GM18870 (cell line): ENCODE results near the gene MMP27.
A peak's percentile ranks its signal among the peaks of the same experiment; 100 is the strongest.

Source experiments
- ATAC-seq: cut with Tn5 transposase; IDR thresholded peaks from one replicate; pipeline ENCODE4 v1.9.1; 2021; ENCODE audit warnings: moderate library complexity; ENCODE audit not compliant: unreplicated experiment

MMP27 gene

DNA sequence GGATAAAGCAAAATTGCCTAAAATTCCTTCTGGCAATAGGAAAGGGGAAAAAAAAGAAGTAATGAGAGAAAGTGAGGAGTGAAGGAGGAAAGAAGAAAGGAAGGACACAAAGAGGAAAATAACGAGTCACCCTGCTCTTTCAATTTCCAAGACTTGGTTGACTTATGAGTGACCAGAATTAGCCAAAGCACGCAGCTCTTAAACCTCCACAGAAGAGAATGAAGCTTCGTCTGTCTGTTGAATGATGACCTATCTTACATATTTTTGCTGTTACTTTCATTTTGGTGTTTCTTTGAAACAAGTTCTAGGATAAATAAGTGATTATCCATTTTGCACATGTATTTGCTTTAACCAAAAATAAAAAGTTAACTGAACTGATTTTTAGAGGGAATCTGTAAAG is 728 bp downstream of the MMP27 start:
- no peak for ATAC-seq

DNA sequence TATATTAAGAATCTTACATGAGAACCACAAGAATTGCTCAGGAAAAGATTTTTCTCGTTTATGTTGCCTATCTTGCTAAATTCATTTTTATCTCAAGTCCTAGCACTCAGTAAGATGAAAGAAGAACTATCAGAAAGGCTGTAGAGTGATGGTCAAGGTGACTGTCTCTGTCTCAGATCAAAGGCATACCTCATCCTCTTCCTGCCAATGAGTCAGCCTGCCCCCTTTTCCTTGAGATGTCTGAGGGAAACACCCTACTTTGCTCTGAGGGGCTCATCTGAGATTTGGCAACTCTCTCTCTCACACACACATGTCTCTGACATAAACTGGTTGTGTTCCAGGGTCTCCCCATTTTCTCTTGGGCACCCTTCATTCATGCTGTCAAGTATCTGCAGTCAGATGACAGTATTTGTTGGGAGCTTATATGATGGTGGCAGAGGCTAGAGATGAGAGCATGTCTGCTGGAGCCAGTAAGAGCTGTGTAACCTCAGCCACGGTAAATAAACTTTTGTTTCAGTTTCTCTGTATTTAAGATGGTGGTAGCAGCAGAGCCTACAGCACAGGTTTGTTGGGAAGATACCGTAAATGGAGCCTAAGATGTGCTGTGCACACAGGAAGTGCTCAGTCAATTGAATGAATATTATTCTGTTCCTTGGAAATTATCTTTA is 1.6 kb downstream of the MMP27 start:
- ATAC-seq, result no peak

DNA sequence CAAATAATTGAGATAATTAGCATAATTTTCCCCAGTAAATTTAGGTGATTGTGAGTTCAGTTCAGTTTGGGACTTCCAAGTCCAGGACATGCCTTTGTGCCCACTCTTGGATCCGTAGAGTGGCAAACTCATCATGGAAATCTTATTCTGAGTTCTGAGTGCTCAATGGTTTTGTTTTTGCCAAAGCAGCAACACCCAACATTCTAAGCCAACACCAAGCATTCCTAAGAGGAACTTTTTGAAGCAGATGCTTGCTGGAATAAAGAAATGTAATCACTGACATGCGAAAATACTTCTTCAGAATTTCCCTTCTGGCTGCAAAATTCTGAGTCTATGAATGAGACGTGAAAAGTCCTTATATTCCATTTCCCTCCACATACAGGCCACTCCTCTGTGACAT is 10.4 kb downstream of the MMP27 start:
- no peak for ATAC-seq

DNA sequence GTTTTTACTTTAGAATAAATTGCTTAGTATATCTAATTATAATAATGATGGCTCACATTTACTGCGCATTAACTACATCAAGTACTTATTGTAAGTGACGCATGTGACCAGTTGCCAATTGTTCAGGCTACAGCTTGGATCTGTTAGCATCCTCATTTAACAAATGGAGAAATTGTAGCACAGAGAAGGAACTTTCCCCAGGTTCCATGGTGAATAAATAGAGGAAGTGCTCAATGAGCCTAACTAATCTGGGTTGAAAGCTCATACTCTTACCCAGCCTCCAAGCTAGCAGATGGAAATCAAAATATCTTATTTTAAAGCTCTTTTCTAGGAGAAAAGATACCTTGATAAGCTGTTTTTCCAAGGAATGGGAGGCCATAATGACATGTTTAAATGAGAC is 19.8 kb downstream of the MMP27 start:
- no peak for ATAC-seq

DNA sequence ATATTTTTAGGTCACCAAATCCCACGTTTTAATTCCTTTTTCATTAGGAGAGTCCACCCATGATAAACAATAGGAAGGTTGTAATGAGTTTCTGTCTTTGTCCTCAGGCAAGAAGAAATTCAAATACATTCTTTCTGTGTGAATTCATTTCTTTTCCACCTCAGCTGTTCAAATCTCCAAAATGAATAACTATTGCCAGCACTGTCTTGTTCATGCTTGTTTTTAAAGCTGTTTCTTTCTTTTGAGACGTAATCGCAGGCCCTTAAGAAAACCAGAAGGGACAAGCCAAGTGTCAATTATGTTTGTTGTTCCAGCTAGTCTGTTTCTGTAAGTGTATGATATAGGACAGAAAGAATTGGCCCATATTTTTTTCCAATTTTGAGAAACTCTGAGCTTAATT is 20.2 kb downstream of the MMP27 start:
- ATAC-seq, result no peak

DNA sequence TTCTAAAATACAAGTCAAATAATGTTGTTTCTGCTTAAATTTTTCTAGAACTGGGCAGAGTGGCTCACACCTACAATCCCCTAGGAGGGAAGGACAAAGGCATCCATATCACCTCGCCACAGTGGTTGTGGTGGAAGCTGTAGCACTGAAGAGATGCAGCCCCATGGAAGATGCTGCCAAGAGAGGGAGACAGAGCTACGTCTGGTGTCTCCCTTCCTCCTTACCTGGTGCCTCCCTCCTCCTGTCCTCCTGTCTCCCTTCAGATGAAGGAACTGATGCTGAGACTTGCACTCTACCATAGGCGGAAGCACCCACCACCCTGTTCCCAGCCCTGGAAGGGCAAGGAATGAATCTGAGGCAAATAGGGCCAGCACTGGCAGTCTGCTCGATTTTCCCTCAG is 22.3 kb downstream of the MMP27 start:
- no peak for ATAC-seq

DNA sequence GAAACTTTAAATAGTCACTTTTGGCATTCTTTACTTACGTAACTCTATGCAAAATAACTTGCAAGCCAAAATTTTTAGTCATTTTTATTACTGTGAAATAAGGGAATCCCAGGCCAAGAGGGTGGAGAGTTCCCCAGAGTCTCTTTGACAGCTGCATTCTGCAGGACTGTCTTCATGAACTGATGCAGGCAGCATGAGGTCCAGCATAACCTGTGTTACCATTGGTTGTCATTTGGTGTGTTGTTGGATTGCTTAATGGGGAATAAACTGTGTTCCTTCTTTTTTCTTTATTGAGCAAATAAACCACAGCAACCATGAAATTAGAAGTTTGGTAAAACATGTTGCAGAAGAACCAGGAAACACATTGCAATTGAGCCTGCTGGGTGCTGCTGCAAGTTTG is 24.6 kb downstream of the MMP27 start:
- ATAC-seq, result no peak

DNA sequence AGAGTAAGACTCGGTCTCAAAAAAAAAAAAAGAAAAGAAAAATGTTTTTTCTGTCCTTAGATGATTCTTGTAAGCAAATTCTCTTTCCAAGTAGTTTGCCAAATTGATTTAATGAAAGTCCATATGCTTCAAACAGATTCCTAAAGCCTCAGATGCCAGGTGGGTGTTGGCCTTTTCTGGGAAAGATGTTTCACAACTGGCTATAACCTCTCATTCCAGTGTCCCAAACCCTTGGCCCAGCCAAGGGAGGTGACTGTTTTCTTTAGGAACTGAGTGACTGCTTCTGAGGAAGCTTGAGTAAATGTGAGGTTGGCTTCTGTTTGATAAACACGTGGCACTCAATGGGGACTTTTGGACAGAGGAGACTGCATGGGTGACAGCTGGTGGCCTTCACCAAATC is 27.5 kb downstream of the MMP27 start:
- no peak for ATAC-seq

DNA sequence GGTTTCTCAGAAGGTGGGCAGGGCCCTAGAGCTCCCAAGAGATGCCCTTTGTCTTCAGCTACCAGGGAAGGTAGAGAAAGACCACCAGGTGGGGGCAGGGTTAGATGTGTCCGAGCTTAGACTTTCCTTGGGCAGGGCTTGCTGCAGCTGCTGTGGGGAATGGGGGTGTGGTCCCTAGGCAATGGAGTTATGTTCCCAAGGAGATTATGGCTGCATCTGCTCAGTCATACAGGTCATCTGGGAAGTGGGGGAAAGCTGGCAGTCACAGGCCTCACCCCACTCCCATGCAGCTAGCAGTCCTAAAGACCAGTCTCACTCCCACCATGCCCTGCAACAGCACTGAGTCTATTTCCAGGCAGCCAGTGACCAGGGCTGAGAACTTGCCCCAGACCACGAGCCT is 29.5 kb downstream of the MMP27 start:
- ATAC-seq, result no peak

DNA sequence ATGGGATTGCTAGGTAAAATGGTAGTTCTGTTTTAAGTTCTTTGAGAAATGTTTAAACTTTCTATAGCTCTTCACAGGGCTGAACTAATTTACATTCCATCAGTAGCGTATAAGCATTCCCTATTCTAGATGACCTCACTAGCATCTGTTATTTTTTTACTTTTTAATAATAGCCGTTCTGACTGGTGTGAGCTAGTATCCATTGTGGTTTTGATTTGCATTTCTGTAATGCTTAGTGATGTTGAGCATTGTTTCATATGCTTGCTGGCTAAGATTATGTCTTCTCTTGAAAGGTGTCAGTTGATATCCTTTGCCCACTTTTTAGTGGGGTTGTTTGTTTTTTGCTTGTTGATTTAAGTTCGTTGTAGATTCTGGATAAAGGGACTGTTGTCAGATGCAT is 35.9 kb downstream of the MMP27 start:
- ATAC-seq, result peak; percentile 88

DNA sequence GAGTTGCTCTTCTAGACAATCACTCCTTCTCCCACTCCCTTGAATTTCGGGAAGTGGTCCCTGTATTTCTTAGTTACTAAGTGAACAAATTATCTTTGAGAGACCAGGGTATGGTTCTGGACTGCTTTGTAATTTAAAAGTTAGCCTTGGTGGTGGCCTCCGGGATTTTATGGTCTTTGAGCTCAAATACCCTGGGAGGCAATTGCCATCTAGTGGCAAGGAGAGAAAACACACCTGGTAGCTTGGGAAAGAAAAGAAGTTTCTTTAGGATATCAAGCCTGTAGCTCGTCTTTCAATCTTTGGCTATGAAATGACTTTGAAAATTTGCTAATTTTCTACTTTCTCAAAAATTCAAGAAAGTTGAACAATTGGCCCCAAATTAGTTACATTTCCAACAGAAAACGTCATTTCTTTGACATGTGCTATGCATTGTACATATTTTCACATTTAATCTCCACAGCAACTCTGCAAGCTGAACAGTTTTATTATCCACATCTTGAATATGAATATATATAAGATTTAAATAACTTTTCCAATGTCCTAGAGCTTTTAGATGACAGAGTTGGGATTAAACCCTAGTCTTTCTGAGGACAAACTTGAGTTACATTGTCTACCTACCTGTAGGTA is 39.1 kb downstream of the MMP27 start:
- no peak for ATAC-seq

DNA sequence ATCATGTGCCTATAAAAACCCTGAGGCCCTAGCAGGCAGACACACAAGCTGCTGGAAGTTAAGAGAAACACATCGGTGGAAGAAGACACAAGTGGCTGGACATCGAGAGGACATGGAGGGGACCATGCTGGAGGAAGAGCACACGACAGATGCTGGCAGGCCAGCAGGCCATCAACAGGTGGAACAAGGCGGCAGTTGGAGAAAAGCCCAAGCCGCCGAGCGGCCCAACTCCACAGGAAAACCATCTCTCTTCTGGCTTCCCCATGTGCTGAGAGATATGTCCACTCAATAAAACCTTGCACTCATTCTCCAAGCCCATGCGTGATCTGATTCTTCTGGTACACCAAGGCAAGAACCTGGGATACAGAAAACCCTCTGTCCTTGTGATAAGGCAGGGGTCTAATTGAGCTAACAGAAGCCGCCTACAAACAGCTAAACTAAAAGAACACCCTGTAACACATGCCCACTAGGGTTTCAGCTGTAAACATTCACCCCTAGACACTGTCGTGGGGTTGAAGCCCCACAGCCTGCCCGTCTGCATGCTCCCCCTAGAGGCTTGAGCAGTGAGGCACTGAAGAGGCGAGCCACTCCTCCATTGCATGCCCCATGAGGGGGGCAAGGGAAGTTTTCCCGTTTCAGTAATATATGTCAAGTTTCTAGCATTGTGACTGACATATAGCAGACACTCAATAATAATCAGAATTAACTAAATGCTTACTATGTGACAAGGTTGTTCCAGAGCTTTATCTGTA is 41.4 kb downstream of the MMP27 start:
- no peak for ATAC-seq

DNA sequence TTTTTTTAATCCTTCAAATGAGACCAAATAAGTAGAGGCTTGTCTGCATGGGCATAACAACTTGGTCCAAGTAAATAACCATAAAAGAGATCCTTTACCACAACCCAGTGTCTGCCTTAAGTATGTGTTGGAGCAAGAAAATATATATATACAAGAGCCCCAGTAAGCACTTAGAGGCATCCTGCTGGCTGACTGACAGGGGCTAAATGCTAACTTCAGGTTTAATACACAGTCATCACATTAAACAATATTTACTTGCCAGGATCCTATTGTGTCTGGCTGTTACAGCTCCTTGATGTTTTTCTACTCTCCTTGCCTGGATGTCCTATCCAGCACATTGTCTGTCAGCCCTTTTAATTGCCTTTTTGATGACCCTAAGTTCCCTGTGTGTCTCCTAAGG is 43.0 kb downstream of the MMP27 start:
- ATAC-seq, result no peak

DNA sequence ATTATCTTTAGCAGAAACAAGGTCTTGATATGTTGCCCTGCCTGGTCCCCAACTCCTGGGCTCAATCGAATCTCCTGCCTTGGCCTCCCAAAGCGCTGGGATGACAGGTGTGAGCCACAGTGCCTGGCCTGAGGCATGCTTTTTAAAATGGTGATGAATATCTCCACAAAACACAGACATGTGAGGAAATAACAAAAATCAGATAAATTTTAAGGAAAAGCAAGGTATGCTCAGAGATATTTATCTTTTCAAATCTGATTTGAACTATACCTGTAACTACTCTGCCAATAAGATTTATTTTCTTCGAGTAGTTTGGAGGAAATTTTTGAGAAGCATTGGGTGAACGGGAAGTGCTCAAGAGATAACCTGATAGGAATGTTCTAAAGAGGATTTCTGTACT is 44.5 kb downstream of the MMP27 start:
- no peak for ATAC-seq

DNA sequence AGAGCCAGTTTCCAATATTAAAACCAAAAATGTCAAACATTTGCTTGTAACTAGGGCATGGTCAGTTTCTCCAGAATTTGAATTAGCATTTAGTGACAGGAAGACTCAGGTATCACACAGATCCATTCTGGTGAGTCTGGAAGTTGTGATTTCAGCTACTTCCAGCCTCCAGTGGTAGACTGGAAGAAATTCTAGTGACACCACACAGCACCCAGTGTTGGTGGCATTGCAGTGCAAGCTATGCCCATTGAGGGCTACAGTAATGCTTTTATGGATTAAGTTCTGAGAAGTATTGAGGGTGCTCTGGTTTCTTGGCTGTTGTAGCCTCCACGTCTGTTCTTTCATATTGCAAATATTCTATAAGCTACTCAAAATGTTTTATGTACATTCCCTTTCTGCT is 49.0 kb downstream of the MMP27 start:
- ATAC-seq, result no peak

DNA sequence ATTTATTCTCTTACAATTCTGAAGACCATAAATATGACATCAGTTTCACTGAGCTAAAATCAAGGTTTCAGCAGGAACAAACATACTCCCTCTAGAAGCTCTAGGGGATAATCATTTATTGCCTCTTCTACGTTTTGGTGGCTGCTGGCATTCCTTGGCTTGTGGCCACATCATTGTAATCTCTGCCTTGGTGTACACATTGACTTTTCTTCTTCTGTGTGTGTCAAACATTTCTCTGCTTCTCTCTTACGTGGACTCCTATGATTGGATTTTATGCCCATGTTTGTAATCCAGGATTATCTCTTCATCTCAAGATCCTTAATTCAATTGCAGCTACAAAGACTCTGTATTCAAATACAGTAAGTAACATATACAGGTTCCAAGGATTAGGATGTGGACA is 50.0 kb downstream of the MMP27 start:
- ATAC-seq, result no peak

DNA sequence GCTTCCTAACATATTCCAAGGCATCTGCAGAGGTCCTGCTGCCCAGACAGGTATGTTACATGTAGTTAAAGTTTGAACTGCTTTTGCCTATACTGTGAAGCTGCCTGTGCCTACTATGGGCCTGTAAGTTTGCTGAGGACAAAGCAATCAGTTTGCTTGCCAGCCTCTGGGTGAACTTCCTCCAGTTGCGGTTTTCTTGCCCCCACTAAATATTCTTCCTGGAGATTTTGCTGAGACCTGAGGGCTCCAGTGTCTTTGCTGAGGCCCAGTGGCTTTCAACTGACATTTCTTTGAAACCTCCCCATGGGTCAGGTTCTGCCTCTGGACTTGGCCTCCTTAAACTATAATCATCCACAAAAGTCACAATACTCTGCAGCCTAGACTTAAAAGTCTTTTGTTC is 50.8 kb downstream of the MMP27 start:
- ATAC-seq, result no peak

DNA sequence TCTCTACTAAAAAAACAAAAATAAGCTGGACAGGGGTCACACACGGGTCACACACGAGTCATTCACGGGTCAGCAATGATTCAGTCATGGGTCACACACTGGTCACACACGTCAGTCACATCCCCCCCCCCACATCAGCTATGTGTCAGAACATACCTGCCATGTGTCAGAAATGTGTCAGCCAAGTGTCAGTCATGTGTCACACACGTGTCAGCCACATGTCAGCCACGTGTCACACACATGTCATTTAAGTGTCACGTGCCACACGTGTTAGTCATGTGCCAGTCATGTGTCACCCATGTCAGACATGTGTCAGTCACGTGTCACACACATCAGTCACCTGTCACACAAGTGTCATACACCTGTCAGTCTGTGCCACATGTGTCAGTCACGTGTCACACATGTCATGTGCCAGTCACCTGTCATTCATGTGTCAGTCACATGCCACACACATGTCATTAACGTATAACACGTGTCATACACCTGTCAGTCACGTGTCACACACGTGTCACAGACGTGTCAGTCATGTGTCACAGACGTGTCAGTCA is 51.8 kb downstream of the MMP27 start:
- no peak for ATAC-seq

DNA sequence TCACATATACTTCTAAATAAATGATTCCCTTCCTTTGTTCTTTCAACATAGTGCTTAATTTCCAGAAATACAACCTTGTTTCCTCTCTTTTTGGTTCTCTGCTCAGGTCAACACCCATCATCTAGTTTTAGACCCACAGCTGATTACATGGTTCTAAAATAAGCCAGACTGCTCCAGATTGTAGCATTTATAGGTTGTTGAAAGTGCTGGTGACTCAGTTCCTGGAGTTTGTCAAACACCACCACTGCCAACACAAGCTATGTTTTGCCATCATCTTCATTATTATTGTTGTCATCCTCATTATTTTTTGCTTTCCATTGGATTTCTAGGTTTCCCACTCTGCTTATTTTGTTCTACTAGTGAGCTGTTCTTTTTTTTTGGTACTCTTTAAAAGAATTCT is 58.1 kb downstream of the MMP27 start:
- ATAC-seq, result no peak

DNA sequence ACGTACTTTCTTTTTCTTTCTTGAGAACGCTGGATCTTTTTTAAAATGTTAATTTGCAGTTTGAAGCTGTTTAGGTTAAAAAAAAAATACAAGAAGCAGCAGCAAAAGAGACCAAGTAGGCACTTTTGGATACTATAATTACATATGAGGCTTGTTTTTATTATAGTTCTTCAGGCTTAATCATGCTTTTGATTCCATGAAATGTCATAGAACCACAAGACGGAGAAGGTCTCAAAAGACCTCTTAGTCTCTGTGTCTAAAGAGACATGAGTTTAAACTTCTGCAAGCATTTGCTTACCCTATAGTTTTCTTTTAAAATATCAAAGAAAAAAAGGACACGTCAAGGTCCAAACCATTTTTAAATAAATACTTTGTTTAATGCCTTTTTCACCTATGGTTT is 61.6 kb downstream of the MMP27 start:
- ATAC-seq, result no peak
